ENCODE results near the gene UQCC5.
"Not testable (repeated sequence)": the region's sequence is repeated elsewhere in the genome, so short reads cannot be mapped to it uniquely, and the experiment has no call there.

GRCh38 chr3:52526671-52527038, 9.8 kb upstream of the UQCC5 start:
- not testable (repeated sequence) for TF ChIP-seq CTCF, POLR2A (IDR thresholded peaks at IDR 0.05)

All from Peyer's patch (tissue), 4 donors.